Neuronal stem cell (in vitro differentiated cells): ENCODE data around the gene PDZD4.

Source experiments
- DNase-seq: peaks from one replicate; pipeline ENCODE4 v3.0.0-alpha.2; 2013; ENCODE audit warnings: low spot score
- H2AFZ ChIP-seq: one replicate; pipeline ENCODE4 v1.6.1; 2013; ENCODE audit warnings: mild to moderate bottlenecking, low read length, inconsistent platforms
- H2AK5ac ChIP-seq: 2 replicates; pipeline ENCODE4 v1.6.1; 2013; ENCODE audit warnings: low read depth, mild to moderate bottlenecking, inconsistent platforms, low read length, moderate library complexity, mixed read lengths
- H2BK120ac ChIP-seq: 2 replicates; pipeline ENCODE4 v1.6.1; 2013; ENCODE audit warnings: low read depth, mild to moderate bottlenecking, inconsistent platforms, low read length, moderate library complexity, mixed read lengths
- H2BK12ac ChIP-seq: one replicate; pipeline ENCODE4 v1.6.1; 2013; ENCODE audit warnings: low read length, inconsistent platforms
- H2BK15ac ChIP-seq: 2 replicates; pipeline ENCODE4 v1.6.1; 2013; ENCODE audit warnings: mild to moderate bottlenecking, low read length, inconsistent platforms, mixed read lengths
- H2BK5ac ChIP-seq: one replicate; pipeline ENCODE4 v1.6.1; 2013; ENCODE audit warnings: inconsistent platforms, mild to moderate bottlenecking, low read length, moderate library complexity
- H3K14ac ChIP-seq: one replicate; pipeline ENCODE4 v1.6.1; 2013; ENCODE audit warnings: low read length, inconsistent platforms
- H3K18ac ChIP-seq: 2 replicates; pipeline ENCODE4 v1.6.1; 2013; ENCODE audit warnings: low read length, inconsistent platforms
- H3K23ac ChIP-seq: 2 replicates; pipeline ENCODE4 v1.6.1; 2013; ENCODE audit warnings: low read depth, mild to moderate bottlenecking, mixed read lengths, low read length, inconsistent platforms; ENCODE audit not compliant: poor library complexity
- H3K27ac ChIP-seq: replicated peaks from 3 replicates; pipeline ENCODE4 v1.5.1; 2013; ENCODE audit warnings: low read length, inconsistent platforms
- H3K27me3 ChIP-seq, 3 experiments: 2 replicates each; pipeline ENCODE4 v1.6.1; 2013; ENCODE audit warnings: low read length in 3 of 3, mild to moderate bottlenecking in 2 of 3, inconsistent platforms in 1 of 3, low read depth in 1 of 3, mixed read lengths in 1 of 3, moderate library complexity in 1 of 3; ENCODE audit not compliant: control insufficient read depth in 3 of 3, insufficient read depth in 3 of 3
- H3K36me3 ChIP-seq, 2 donors: replicated peaks in 1 of 2; 2 replicates each; pipeline ENCODE4 v1.6.1; 2013; ENCODE audit warnings: low read length in 2 of 2; ENCODE audit not compliant: control insufficient read depth in 2 of 2, insufficient read depth in 2 of 2
- H3K4ac ChIP-seq: 2 replicates; pipeline ENCODE4 v1.6.1; 2013; ENCODE audit warnings: inconsistent platforms, mild to moderate bottlenecking, low read length, moderate library complexity
- H3K4me1 ChIP-seq, 2 donors: 1 replicate in 1 of 2; 2 replicates in 1 of 2; pipeline ENCODE4 v1.6.1; 2013; ENCODE audit warnings: low read length in 2 of 2, low read depth in 1 of 2; ENCODE audit not compliant: control insufficient read depth in 2 of 2, insufficient read depth in 1 of 2
- H3K4me2 ChIP-seq: one replicate; pipeline ENCODE4 v1.6.1; 2013; ENCODE audit warnings: mild to moderate bottlenecking, low read length, inconsistent platforms; ENCODE audit not compliant: insufficient read depth, poor library complexity, severe bottlenecking
- H3K4me3 ChIP-seq, 2 donors: 2 replicates each; pipeline ENCODE4 v1.5.1; 2013; ENCODE audit warnings: low read length in 2 of 2, mild to moderate bottlenecking in 2 of 2, inconsistent platforms in 1 of 2, moderate library complexity in 1 of 2
- H3K79me1 ChIP-seq: one replicate; pipeline ENCODE4 v1.6.1; 2013; ENCODE audit warnings: low read depth, mild to moderate bottlenecking, inconsistent platforms, low read length, moderate library complexity
- H3K9ac ChIP-seq: one replicate; pipeline ENCODE4 v1.6.1; 2013; ENCODE audit warnings: mild to moderate bottlenecking, low read depth, low read length, inconsistent platforms; ENCODE audit not compliant: poor library complexity
- H3K9me3 ChIP-seq, 2 donors: replicated peaks in 1 of 2; 2 replicates each; pipeline versions ENCODE3 to v1.6.1; 2013; ENCODE audit warnings: low read length in 2 of 2, mild to moderate bottlenecking in 2 of 2, inconsistent platforms in 1 of 2, low read depth in 1 of 2, mixed read lengths in 1 of 2, moderate library complexity in 1 of 2; ENCODE audit not compliant: control insufficient read depth in 2 of 2, insufficient read depth in 1 of 2
- H4K8ac ChIP-seq: one replicate; pipeline ENCODE4 v1.6.1; 2013; ENCODE audit warnings: low read depth, mild to moderate bottlenecking, inconsistent platforms, low read length, moderate library complexity
- H4K91ac ChIP-seq: one replicate; pipeline ENCODE4 v1.6.1; 2013; ENCODE audit warnings: low read length, low read depth, mild to moderate bottlenecking, inconsistent platforms; ENCODE audit not compliant: poor library complexity
- WGBS, 2 donors: extraction: QIAGEN DNeasy Blood & Tissue Kit; methylation state at CpG; one replicate each; pipeline ENCODE4 v1.1.7; 2013; ENCODE audit warnings: missing lambda C conversion rate in 2 of 2, mixed read lengths in 1 of 2; ENCODE audit not compliant: insufficient read length in 2 of 2, insufficient replicate concordance in 1 of 2; ENCODE audit errors: extremely low coverage in 2 of 2; 5-methylcytosine and 5-hydroxymethylcytosine counted together

The PDZD4 gene

GRCh38 chrX:153871946-153872878 lies 41.9 kb upstream of the PDZD4 start:
- Histone ChIP-seq H3K9ac (peak overlapping the region; percentile 60), H3K4me1 (peaks cover 22 to 33% of the 10 kb centered on the region in 2 donors), H3K4ac (no peak overlapping the region), H3K9me3 (no peaks in the 10 kb centered on the region), H3K4me3 (no peak overlapping the region), H3K27me3 (peaks cover 0 to 11% (median 2%) of the 10 kb centered on the region in 3 experiments), H2BK15ac (peak overlapping the region; percentile 37), H3K4me2 (no peak overlapping the region), H3K14ac (no peak overlapping the region), H3K18ac (peak overlapping the region; percentile 38), H3K36me3 (peaks cover 0 to 24% of the 10 kb centered on the region in 2 donors), H2BK5ac (no peak overlapping the region), H2AFZ (no peak overlapping the region), H2BK12ac (no peak overlapping the region), H3K79me1 (no peaks in the 10 kb centered on the region), H4K91ac (no peak overlapping the region), H2AK5ac (no peak overlapping the region), H3K23ac (no peak overlapping the region), H2BK120ac (no peak overlapping the region), H4K8ac (no peak overlapping the region), H3K27ac (no peak overlapping the region)
- no CpG with 5 or more reads among the region's 29 CpGs for WGBS, 2 donors
- DNase-seq: no peak

- Histone ChIP-seq H2BK12ac (no peak overlapping the region), H3K4ac (no peak overlapping the region), H4K91ac (no peak overlapping the region), H3K18ac (no peak overlapping the region), H3K4me1 (peaks cover 22 to 33% of the 10 kb centered on the region in 2 donors), H2BK5ac (no peak overlapping the region), H3K9me3 (no peaks in the 10 kb centered on the region), H3K14ac (no peak overlapping the region), H2BK15ac (no peak overlapping the region), H3K4me3 (no peak overlapping the region), H3K36me3 (peaks cover 0 to 30% of the 10 kb centered on the region in 2 donors), H2AK5ac (no peak overlapping the region), H3K4me2 (no peak overlapping the region), H3K27ac (no peak overlapping the region), H3K23ac (no peak overlapping the region), H2AFZ (no peak overlapping the region), H3K79me1 (no peaks in the 10 kb centered on the region), H3K9ac (no peak overlapping the region), H2BK120ac (no peak overlapping the region), H3K27me3 (peaks cover 0 to 11% (median 2%) of the 10 kb centered on the region in 3 experiments), H4K8ac (no peak overlapping the region)
- WGBS, 2 donors: no CpG with 5 or more reads among the region's 6 CpGs
- DNase-seq: no peak
Measured at GRCh38 chrX:153871451-153871850, 41.1 kb upstream of the PDZD4 start.

- Histone ChIP-seq H3K36me3 (peaks cover 0 to 35% of the 10 kb centered on the region in 2 donors), H2BK5ac (no peak overlapping the region), H3K9me3 (no peaks in the 10 kb centered on the region), H4K91ac (no peak overlapping the region), H3K4me3 (no peak overlapping the region), H2BK15ac (no peak overlapping the region), H3K9ac (no peak overlapping the region), H3K27me3 (peaks cover 0 to 11% (median 0%) of the 10 kb centered on the region in 3 experiments), H2BK12ac (no peak overlapping the region), H3K27ac (no peak overlapping the region), H3K4ac (no peak overlapping the region), H3K14ac (no peak overlapping the region), H2AK5ac (no peak overlapping the region), H3K18ac (no peak overlapping the region), H3K4me2 (no peak overlapping the region), H3K79me1 (no peaks in the 10 kb centered on the region), H4K8ac (no peak overlapping the region), H2BK120ac (no peak overlapping the region), H2AFZ (no peak overlapping the region), H3K23ac (no peak overlapping the region), H3K4me1 (peaks cover 19 to 30% of the 10 kb centered on the region in 2 donors)
- WGBS, 2 donors: no CpG with 5 or more reads among the region's 21 CpGs
- DNase-seq: no peak
Measured at GRCh38 chrX:153870791-153871360, 40.5 kb upstream of the PDZD4 start.

- Histone ChIP-seq H3K4me2 (no peak overlapping the region), H3K9ac (no peak overlapping the region), H3K23ac (no peak overlapping the region), H2AFZ (no peak overlapping the region), H3K4me3 (no peak overlapping the region), H3K4me1 (peaks cover 19 to 30% of the 10 kb centered on the region in 2 donors), H3K27ac (no peak overlapping the region), H3K79me1 (no peaks in the 10 kb centered on the region), H3K36me3 (peaks cover 0 to 38% of the 10 kb centered on the region in 2 donors), H2BK15ac (no peak overlapping the region), H2BK120ac (no peak overlapping the region), H4K91ac (no peak overlapping the region), H3K14ac (no peak overlapping the region), H3K27me3 (peaks cover 0 to 11% (median 0%) of the 10 kb centered on the region in 3 experiments), H2BK12ac (no peak overlapping the region), H2AK5ac (no peak overlapping the region), H3K4ac (no peak overlapping the region), H2BK5ac (no peak overlapping the region), H3K18ac (no peak overlapping the region), H3K9me3 (no peaks in the 10 kb centered on the region), H4K8ac (no peak overlapping the region)
- DNase-seq: no peak
- WGBS, 2 donors: no CpG with 5 or more reads among the region's 11 CpGs
Measured at GRCh38 chrX:153870288-153870690, 39.9 kb upstream of the PDZD4 start.
